HUDEP-2 (cell line): ENCODE data around the gene LHCGR.

Source experiments
- DNase-seq, 76 experiments: peaks; one replicate each; lab custom pipeline; 2025; ENCODE audit not compliant: unreplicated experiment in 76 of 76; lab: John Stamatoyannopoulos, UW

LHCGR gene

DNA sequence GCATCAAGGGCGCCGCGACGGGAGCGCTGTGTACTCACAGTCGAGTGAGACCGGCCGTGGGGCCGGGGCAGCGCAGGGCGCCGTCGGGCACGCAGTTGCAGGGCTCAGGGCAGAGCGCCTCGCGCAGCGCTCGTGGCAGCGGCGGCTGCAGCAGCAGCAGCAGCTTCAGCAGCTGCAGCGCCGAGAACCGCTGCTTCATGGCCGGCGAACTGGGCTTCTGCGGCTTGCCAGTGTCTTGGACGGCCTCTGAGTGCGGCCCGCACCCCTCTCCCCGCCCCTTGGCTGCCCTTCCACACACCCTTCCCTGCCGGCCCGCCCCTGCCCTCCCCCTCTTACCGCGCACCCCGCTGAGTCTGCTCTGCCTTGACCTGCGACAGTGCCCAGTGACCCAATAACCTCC is at the start of gene LHCGR:
Gene LHCGR, minus strand, starts transcription at position 252 of the 400 bp plus-strand sequence. Its CDS starts 53 bp downstream, at position 199.
- no peak for DNase-seq

DNA sequence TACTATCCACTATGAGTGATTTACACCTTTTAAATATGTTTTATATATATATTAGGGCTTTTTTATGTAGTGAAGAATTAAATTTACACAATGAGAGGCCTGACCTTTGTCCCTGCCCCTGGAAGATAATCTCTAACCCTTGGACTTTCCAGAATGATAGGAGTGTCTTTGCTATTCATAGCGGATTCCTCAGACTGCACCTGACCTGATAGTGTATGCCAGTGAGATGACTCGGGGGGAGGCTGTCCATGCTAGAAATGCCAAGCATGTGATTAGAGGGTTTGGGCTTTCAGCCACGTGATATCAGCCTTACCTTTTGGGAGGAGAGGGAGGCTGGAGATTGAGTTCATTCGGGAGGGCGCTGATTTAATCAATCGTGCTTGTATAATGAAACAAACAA is 44.1 kb upstream of the LHCGR start:
- no peak for DNase-seq

DNA sequence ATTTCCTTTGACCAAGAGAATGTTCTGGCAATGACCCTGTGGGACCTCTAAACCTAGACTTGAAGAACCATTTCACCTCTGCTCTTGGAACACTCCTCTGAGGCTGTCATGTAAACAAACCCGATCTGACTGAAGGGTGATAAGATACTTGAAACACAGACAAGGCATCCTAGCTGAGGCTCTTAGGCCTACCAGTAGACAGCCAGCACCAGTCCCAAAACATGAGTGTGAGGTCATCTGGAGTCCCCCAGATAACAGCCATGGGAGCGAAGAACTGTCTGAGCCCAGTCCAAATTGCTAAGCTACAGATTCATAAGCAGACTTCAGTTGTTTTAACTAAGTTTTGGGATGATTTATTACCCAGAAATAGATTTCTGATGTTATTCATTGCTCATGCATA is 39.5 kb upstream of the LHCGR start:
- no peak for DNase-seq

DNA sequence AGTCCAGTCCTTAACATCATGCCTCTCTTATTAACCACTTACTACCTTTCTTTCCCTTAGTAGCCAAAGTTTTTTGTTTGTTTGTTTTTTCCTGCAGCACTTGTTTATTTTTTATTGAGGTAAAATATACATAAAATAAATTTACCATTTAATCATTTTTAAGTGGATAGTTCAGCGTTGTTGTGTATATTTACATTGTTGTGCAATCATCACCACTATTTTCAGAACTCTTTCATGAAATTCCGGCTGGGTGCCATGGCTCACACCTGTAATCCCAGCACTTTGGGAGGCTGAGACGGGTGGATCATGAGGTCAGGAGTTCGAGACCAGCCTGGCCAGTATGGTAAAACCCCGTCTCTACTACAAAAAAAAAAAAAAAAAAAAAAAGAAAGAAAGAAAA is 38.1 kb upstream of the LHCGR start:
- DNase-seq = no peak

DNA sequence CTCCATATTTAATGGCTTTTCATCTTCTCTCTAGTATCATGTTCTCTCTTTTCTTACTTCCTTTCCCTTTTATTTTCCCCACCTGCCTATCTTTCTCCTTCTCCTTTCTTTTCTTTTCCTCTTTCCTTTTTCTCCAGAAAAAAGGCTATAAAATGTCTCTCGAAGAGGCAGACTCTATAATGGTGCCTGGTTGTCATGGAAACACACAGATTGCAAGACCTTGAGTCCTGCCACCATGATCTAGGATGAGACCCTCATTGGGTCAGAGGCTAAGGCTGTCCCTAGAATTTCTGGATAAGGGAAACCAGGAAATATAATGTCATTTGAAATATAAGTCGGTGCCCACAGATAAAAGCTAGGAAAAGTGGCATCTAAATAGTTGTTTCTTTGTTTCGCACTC is 36.5 kb upstream of the LHCGR start:
- no peak for DNase-seq

DNA sequence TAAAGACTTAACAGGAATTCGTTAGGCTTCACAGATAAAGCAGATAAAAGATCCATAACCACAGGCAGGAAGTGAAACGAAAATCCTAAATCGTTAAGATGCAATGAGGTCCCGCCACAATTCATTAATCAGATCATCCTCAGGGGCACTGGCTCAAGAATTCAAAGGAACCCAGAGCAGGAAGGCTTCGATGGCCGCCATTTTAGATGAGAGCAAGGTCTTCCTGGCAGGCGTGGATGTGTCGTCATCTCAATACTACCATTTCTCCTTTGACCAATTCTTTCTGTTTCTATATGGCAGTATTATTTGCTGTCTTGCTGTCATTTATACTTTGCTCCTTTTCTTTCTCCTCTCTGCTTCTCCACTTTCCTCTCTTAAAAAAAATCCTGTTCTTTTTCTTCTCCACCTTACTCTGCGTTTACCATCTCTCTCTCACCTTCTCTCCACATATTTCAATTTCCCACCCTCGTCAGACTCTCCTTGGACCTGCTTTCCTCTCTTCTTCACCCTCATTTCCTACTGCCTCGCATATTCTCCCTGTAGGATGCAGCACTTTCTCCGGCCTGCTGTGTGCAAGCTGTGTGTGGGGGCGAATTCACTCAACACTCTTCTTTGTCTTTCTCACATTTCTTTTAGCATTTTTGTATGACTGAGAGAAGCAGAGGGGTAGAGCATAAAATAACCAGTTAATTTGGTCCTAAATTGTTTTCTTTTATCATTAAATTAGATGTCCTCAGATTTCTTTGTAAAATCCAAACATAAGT is 35.1 kb upstream of the LHCGR start:
- DNase-seq = no peak

DNA sequence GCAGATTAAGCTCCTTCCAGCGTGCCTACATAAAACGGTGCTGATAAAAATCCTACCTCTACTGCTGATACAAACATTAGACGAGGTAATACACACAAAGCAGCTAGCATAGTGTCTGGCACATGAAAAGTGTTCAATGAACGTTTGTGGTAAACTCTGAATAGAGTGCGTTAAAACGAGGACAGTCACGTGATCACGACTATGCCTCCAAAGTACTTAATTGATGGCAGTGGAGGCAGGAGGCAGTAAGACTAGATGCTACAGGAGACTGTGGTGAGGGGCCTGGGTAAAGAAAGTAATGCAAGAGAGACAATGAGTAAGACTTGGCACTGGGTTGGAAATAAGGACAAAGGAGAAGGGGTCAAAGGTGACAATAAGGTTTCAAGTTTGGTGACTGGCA is 32.1 kb upstream of the LHCGR start:
- DNase-seq = no peak

DNA sequence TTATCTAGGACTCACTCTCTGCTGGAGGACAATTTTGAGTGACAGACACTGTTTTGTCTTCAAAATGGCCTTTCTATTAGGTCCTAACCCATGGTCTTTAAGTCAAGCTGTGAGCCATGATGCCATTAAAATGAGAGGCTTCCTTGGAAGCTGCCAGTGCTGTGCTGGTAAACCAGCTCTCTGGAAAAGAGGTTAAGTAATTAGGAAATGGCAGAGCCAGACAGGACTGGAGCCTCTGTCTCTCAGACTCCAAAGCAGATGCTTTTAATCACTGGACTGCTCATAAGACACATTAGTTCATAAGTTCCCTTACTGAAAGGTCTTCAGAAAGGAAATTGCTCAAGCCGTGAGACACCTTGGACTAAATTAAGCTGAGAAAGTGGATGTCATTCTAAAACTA is 25.8 kb upstream of the LHCGR start:
- no peak for DNase-seq

DNA sequence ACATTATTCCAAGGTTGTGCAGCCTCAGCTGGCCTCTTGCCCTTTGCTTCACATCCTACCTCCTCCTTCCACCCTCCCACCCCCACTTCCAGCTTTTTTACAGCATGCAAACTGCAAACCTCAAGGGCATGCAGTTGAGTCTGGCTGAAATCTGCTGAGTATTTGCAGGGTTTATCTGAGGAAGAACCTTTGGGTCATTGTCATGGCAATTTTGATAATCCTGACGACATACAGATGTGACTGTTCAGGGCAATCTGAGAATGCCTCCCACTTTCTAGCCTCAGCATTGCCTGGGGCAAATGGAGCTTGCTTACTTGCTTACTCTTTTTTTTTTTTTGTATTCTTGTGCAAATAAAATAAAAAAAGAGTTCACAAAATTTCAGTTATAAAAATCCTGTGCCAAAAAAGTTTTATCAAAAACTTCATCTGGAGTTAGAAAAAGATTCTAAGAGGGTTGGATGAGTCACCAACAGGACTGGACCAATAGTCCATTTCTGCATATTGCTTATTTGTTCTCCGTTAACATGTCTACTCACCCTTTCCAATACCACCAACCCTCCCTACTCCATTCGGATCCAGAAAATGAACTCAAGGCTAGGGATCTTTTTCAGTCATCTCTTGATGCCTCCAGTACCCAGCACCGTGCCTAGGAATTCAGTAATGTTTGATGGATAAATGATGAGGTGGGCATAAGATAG is 23.6 kb upstream of the LHCGR start:
- no peak for DNase-seq

DNA sequence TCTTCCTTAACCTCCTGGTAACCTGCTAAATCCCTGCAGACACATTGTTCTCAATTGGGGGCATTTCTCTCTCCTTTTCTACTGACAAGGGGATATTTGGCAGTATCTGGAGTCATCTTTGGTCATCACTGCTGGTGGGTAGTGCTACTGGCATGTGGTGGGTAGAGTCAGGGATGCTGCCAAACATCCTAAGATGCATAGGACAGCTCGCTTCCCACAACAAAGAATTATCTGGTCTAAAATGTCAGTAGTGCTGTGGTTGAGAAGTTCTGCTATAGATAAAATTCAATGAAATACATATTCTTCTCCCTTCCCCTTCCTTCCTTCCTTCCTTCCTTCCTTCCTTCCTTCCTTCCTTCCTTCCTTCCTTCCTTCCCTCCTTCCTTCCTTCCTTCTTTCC is 18.7 kb upstream of the LHCGR start:
- DNase-seq = no peak

DNA sequence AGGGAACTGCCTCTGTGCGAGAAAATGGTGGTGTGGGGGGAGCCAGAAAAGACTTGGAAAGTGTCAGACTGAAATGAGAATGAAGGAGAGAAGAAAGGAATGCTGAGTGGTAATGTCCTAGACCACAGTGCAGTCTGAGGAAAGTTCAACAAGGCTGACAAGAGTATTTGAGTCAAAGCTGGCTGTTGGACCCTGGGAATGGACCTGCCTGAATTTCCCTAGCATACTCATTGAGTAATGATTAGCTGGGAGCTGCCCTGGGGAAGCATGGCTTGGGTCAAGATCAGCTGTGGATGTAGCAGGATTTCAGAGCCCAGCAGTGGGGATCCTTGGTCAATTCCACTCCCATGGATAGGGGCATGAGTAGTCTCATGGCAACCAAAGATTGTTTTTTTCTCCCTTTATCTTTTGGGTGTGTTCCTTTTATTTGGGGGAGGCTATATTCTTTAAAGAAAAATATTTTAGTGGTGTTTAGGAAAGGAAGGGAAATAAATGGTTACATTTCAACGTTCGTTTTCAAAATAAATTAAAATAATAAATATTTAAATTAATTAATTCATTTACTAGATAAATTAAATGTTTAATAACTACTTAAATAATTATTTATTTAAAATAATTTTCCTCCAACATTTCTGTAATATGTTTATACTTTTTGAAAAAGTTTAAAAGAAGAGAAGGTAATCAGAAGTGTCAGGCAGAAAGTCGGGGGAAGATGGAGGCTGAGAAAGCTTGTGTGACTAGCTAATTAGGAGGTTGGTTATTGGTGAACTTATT is 15.9 kb upstream of the LHCGR start:
- no peak for DNase-seq

DNA sequence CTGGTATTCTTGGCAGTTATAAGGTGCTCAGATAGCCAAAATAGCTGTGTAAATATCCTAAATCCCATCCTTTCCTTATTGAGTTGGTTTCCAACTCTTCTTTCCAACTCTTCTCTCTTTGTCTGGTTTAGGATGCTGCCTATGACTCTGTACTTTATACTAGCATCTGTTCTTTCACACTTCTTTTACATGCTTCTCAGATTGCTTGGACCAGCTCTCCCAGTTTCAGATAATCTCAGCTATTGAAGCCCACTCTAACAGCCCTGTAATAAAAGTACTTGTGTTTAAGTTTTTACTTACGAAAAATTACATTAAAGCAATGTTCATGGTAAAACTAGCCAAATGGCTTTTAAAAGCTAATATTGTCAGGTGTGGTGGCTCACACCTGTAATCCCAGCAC is 14.7 kb upstream of the LHCGR start:
- no peak for DNase-seq

DNA sequence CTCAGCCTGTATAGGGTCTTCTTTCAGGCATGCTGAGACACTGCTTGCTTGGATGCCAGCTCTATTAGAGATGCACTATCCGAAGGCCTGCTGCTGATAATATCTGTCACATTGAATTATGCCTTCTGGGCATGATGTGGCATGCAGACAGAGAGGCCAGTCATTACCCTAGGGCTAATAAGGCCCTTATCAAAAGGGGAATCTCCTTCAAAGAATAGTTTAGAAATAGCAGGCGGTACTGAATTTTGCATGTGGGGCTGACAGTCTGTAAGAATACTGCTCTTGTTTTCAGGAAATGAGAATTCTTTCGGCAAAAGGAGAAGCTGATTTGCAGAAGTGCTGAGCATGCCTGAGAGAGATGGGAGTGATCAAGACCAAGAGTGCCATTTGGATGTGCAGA is 13.1 kb upstream of the LHCGR start:
- DNase-seq = no peak

DNA sequence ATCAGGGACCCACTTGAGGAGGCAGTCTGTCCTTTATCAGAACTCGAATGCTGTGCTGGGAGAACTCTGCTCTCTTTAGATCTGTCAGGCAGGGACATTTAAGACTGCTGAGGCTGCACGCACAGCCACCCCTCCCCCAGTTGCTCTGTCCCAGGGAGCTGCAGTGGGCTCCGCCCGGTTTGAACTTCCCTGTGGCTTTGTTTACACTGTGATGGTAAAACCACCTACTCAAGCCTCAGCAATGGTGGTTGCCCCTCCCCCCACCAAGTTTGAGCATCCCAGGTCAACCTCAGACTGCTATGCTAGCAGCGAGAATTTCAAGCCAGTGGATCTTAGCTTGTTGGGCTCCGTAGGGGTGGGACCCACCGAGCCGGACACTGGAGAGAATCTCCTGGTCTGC is 11.8 kb upstream of the LHCGR start:
- DNase-seq = no peak

DNA sequence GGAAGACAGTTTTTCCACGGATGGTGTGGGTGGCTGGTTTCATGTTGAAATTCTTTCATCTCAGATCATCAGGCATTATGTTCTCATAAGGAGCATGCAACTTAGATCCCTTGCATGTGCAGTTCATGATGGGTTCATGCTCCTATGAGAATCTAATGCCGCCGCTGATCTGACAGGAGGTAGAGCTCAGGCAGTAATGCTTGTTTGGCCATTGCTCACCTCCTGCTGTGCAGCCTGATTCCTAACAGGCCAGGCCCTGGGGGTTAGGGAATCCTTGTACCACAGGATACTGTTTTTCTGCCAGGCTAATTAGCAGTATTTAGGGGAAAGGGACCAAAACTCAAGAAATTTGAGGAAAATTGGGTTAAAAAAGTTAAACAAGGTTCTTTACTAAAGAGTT is 5.3 kb upstream of the LHCGR start:
- no peak for DNase-seq

DNA sequence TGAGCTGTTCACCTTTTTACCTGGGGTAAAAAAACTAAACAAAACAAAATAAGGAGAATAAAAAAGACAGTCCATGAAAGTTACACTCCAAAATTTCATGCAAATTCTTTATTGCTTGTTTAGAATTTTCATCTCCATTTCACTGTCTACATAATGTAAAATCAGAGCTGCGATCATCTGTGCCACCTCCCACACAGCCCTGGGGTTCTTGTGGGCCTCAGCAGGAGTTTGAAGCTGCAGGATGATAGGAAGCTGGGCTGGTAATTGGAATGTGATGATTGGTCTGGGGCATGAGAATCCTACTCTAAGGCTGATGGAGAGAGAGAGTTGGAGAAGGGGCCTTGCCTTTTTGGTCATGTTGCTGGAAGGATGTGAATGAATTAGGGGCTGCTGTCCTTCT is 4.2 kb upstream of the LHCGR start:
- DNase-seq = no peak

DNA sequence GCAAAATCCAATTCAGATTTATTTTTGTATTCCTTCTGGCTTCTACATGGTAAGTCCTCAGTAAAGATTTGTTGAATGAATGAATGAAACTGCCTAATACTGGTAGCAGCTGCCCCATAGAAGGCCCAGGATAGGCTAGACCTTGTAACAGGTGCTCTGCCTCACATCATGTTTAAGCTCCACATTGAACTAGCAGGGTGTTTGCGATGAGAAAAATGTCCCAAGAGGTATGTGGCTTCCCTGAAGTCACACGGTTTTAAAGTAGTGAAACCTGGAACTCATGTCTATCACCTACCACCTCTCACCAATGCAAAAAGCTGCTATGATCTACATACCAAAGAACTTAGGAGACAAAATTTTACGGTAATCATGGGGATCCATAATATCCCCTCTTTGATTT is 765 bp upstream of the LHCGR start:
- no peak for DNase-seq

DNA sequence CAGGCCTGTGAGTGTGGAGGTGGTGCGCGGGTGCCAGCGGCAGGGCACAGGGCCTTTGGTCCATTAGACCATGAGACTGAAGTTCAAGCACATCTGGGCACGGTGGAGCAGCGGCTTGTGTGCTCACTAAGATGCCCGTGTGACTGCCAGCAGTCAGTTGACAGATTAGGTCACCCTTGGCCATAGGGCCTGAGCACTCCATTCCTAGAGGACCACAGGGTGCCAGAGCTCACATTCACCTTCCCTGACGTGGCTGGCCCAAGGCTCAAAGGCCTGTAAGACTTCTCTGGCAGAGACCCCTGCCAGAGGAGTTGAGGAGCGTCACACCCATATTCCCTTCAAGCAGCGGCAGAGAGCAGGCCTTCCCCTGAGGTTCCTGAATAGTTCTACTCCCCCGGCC is 650 bp downstream of the LHCGR start:
- DNase-seq = no peak

DNA sequence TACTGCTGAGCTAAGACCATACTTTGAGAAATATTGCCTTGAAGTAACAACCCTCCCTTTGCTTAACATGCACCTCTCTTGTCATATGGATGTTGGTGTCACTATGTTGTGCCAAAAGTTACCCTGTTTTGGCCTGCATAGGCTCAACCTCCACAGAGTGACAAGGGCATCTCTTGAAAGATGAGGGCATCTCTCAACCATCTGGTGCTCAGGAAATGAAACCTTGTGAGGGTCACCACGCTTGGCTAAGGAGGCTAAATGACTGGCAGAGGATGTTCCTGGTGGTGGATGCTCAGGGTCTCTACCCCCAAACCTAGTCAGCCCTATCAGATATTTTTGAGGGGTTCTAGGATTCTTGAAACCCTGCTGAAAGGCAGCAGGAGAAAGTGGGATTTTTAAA is 2.3 kb downstream of the LHCGR start:
- no peak for DNase-seq

DNA sequence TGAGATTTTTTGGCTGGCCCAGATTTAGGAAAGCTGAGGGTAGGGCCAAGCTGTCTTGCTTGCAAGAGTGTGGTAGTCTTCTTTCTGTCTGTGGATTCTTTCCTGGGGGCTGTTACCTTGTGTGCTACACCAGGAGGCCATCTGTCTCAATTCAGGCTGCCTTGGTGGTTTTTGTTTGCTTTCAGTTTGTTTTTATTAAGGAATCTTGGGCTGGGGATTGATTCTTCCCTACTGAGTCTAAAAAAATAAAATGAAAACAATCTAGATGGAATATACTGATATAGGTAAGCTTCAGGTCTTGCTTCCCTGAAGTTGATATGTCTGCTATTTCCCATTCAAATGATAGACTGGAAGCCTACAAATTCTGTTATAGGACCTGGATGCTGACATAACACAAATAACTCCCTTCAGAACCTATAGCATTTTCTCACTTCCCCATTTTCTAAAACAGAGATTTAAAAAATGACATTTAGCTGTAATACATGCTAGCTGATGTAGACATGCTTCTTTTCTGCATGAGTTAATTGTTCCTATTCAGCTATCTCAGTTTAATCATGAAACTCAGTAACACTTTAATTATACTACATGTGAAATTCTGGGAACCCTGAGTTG is 5.3 kb downstream of the LHCGR start:
- no peak for DNase-seq
